ENCODE results near the gene TUBGCP3. TPM values are rescaled to one million over a fixed set of nuclear protein-coding genes. Genes with fewer than 3 reads are reported as not detected.

TUBGCP3 gene
- polyA plus RNA-seq, 1 experiment = 15.7 TPM

- CTCF ChIA-PET = interaction anchor here (2.1 to 6.8 kb wide), 3 partner anchors 10 to 257 kb away, joined by 11 to 30 read pairs (median 18); no protein-coding TSS in a partner anchor
Observed at GRCh38 chr13:112616586-112617362, 28.8 kb upstream of the TUBGCP3 start.

DNA sequence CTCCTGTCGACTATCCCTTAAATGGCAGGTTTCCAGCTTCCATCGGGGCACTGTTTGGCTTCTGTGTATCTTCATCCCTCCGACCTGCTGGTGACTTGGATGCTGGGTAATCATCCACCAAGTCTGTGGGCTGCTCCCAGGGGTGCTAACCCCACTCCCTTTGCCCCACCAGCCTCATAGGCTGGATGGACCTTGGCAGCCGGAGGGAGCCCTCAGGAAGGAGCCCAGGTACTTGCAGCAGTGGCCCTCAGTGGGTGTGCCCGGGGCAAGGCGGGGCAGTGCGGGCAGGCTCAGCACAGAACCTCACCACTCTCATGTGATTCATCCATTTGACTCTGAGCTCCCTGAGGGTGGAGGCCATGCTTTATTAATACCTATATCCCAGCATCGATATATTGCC, 27.4 kb upstream of the TUBGCP3 start:
- TF ChIP-seq CTCF (IDR thresholded peaks at IDR 0.05; ENCODE audit: insufficient read depth, low read depth, low read length) = no peak

More at GRCh38 chr13:112616586-112617362, 28.8 kb upstream of the TUBGCP3 start:
- TF ChIP-seq CTCF (IDR thresholded peaks at IDR 0.05; ENCODE audit: insufficient read depth, low read depth, low read length) = peak; percentile 69
- POLR2A ChIA-PET = no interaction called here
- Histone ChIP-seq H3K27me3 (ENCODE audit: control insufficient read depth, insufficient read depth, low read length) (no peaks in the 10 kb centered on the region; the same call in none of the 2 replicates), H3K4me3 (ENCODE audit: low read depth, low read length) (no peak overlapping the region), H3K36me3 (ENCODE audit: control insufficient read depth, insufficient read depth, low read length) (no peaks in the 10 kb centered on the region)
- DNase-seq (ENCODE audit: low read depth) = no peak

DNA sequence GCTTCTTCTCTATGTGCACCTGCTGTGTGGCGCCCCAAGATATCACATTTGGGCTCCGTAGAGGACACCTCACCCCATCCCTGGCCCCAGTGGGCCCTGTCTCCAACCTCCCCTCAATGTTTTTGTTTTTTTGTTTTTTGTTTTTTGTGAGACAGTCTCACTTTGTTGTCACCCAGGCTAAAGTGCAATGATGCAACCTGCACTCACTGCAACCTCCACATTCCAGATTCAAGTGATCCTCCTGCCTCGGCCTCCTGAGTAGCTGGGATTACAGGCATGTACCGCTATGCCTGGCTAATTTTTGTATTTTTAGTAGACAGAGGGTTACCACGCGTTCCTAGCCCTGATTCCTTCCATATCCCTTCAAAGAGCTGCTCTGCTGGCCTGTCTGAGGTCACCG, 26.9 kb upstream of the TUBGCP3 start:
- no peak for TF ChIP-seq CTCF (IDR thresholded peaks at IDR 0.05; ENCODE audit: insufficient read depth, low read depth, low read length)
- ChIA-PET CTCF (interaction anchor here (2.8 to 6.8 kb wide), 2 partner anchors 8 to 259 kb away, joined by 18 to 30 read pairs; no protein-coding TSS in a partner anchor), POLR2A (no interaction called here)
- H3K36me3 ChIP-seq (ENCODE audit: control insufficient read depth, insufficient read depth, low read length) = no peaks in the 10 kb centered on the region
- no peak for DNase-seq (ENCODE audit: low read depth)
- no peaks in the 10 kb centered on the region; the same call in none of the 2 replicates for H3K27me3 ChIP-seq (ENCODE audit: control insufficient read depth, insufficient read depth, low read length)
- no peak overlapping the region for H3K4me3 ChIP-seq (ENCODE audit: low read depth, low read length)

More for the DNA sequence above, 27.4 kb upstream of the TUBGCP3 start:
- H3K36me3 ChIP-seq (ENCODE audit: control insufficient read depth, insufficient read depth, low read length) = no peaks in the 10 kb centered on the region
- no peak for DNase-seq (ENCODE audit: low read depth)
- H3K4me3 ChIP-seq (ENCODE audit: low read depth, low read length) = no peak overlapping the region
- no peaks in the 10 kb centered on the region; the same call in none of the 2 replicates for H3K27me3 ChIP-seq (ENCODE audit: control insufficient read depth, insufficient read depth, low read length)
- CTCF ChIA-PET = interaction anchor here (2.8 to 6.8 kb wide), 2 partner anchors 9 to 259 kb away, joined by 18 to 30 read pairs; no protein-coding TSS in a partner anchor
- POLR2A ChIA-PET = no interaction called here

DNA sequence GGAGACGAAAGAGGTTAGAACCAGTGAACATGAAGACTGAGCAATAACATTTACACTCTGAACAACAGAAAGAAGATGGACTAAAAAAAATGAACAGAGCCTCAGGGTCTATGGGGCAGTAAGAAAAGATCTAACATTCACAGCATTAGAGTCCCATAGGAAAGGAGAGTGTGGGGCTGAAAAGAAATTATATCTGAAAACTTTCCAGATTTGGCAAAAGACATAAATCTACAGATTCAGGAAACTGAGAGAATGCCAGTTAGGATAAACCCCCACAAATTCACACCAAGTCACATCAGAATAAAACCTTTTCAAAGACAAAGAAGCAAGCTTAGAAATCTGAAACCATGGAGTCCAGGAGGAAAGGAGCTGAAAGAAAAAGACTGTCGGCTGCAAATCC, 20.3 kb upstream of the TUBGCP3 start:
- ChIA-PET CTCF (interaction anchor here (0.5 to 7.4 kb wide), 8 partner anchors 10 to 1179 kb away, joined by 3 to 52 read pairs (median 3); no protein-coding TSS in a partner anchor), POLR2A (no interaction called here)
- peaks cover 1% of the 10 kb centered on the region; the same call in 1 of the 2 replicates for H3K27me3 ChIP-seq (ENCODE audit: control insufficient read depth, insufficient read depth, low read length)
- TF ChIP-seq CTCF (IDR thresholded peaks at IDR 0.05; ENCODE audit: insufficient read depth, low read depth, low read length) = no peak
- H3K36me3 ChIP-seq (ENCODE audit: control insufficient read depth, insufficient read depth, low read length) = no peaks in the 10 kb centered on the region
- no peak overlapping the region for H3K4me3 ChIP-seq (ENCODE audit: low read depth, low read length)
- DNase-seq (ENCODE audit: low read depth) = no peak

Measured in BJ (cell line).